Activated B cell treated with CpG ODN at 0.5 μM for 24 hours (primary cell): Measurements from ENCODE around the gene TTPAL. TPM values are rescaled to one million over a fixed set of nuclear protein-coding genes. Genes with fewer than 3 reads are reported as not detected.

Experiments used
- ATAC-seq: fragments of 200-7000 bp; cut with Tn5 transposase; one replicate; pipeline ENCODE4 v1.10.0; 2021; ENCODE audit warnings: low read depth, mild to moderate bottlenecking, moderate library complexity
- CTCF ChIA-PET: fragments of 350-600 bp; sonication (Branson Sonifier 250); formaldehyde crosslinking; loops from one replicate; lab custom pipeline; 2021; ENCODE audit warnings: antibody characterized with exemption; lab: Charles Lee
- POLR2A ChIA-PET: fragments of 350-600 bp; sonication (Branson Sonifier 250); formaldehyde crosslinking; loops from one replicate; lab custom pipeline; 2021; ENCODE audit warnings: antibody characterized with exemption; lab: Charles Lee
- DNase-seq: peaks from one replicate; pipeline ENCODE4 v3.0.0; 2022
- H3K27ac Mint-ChIP-seq: one replicate; pipeline ENCODE4 v1.8.0; 2020; ENCODE audit warnings: mixed read lengths
- H3K27me3 Mint-ChIP-seq: one replicate; pipeline ENCODE4 v1.8.0; 2021; ENCODE audit warnings: mixed read lengths
- H3K36me3 Mint-ChIP-seq: one replicate; pipeline ENCODE4 v1.8.0; 2021; ENCODE audit warnings: low read depth, mixed read lengths
- H3K4me1 Mint-ChIP-seq: one replicate; pipeline ENCODE4 v1.8.0; 2021; ENCODE audit warnings: mixed read lengths
- H3K4me3 Mint-ChIP-seq: one replicate; pipeline ENCODE4 v1.8.0; 2020; ENCODE audit warnings: mild to moderate bottlenecking, mixed read lengths
- H3K9me3 Mint-ChIP-seq: one replicate; pipeline ENCODE4 v1.8.0; 2020; ENCODE audit warnings: mixed read lengths
- CTCF ChIP-seq: fragments of 200-600 bp; IDR thresholded peaks from one replicate; pipeline ENCODE4 v1.8.0; 2022; ENCODE audit warnings: antibody characterized with exemption, mild to moderate bottlenecking
- intact Hi-C: fragments of 100-400 bp; cut with micrococcal nuclease; formaldehyde crosslinking; loops from one replicate; pipeline ENCODE4 v1.15.1; 2024
- total RNA-seq: library from RNA; stranded (reverse); gene quantifications from 2 replicates; pipeline ENCODE4 v1.2.3, GENCODE V29; 2022

The TTPAL gene
- total RNA-seq, 1 donor from 2014 or later, result 27.5 TPM

- peaks cover 4% of the 10 kb centered on the region for H3K27me3 Mint-ChIP-seq
- ChIA-PET POLR2A (no interaction called here), CTCF (no interaction called here)
- H3K36me3 Mint-ChIP-seq, result no peaks in the 10 kb centered on the region
- no peak overlapping the region for H3K27ac Mint-ChIP-seq
- DNase-seq (no peak), ATAC-seq (no peak)
- intact Hi-C loops, result no loop called here
- H3K4me3 Mint-ChIP-seq, result no peak overlapping the region
- no peaks in the 10 kb centered on the region for H3K4me1 Mint-ChIP-seq
- H3K9me3 Mint-ChIP-seq, result no peaks in the 10 kb centered on the region
- TF ChIP-seq CTCF, result no peak
These were observed 44.6 kb upstream of the TTPAL start for GRCh38 chr20:44431118-44431501.

GRCh38 chr20:44431502-44432234 is 44.0 kb upstream of the TTPAL start:
- POLR2A ChIA-PET, result interaction anchor here (0.6 kb wide), 1 partner anchor 98 kb away, joined by 3 read pairs; no protein-coding TSS in a partner anchor
- no peak overlapping the region for H3K4me3 Mint-ChIP-seq
- no peak for TF ChIP-seq CTCF
- H3K9me3 Mint-ChIP-seq, result no peaks in the 10 kb centered on the region
- CTCF ChIA-PET, result no interaction called here
- intact Hi-C loops, result no loop called here
- ATAC-seq (no peak), DNase-seq (no peak)
- peaks cover 4% of the 10 kb centered on the region for H3K27me3 Mint-ChIP-seq
- no peaks in the 10 kb centered on the region for H3K36me3 Mint-ChIP-seq
- H3K4me1 Mint-ChIP-seq, result no peaks in the 10 kb centered on the region
- no peak overlapping the region for H3K27ac Mint-ChIP-seq

DNA sequence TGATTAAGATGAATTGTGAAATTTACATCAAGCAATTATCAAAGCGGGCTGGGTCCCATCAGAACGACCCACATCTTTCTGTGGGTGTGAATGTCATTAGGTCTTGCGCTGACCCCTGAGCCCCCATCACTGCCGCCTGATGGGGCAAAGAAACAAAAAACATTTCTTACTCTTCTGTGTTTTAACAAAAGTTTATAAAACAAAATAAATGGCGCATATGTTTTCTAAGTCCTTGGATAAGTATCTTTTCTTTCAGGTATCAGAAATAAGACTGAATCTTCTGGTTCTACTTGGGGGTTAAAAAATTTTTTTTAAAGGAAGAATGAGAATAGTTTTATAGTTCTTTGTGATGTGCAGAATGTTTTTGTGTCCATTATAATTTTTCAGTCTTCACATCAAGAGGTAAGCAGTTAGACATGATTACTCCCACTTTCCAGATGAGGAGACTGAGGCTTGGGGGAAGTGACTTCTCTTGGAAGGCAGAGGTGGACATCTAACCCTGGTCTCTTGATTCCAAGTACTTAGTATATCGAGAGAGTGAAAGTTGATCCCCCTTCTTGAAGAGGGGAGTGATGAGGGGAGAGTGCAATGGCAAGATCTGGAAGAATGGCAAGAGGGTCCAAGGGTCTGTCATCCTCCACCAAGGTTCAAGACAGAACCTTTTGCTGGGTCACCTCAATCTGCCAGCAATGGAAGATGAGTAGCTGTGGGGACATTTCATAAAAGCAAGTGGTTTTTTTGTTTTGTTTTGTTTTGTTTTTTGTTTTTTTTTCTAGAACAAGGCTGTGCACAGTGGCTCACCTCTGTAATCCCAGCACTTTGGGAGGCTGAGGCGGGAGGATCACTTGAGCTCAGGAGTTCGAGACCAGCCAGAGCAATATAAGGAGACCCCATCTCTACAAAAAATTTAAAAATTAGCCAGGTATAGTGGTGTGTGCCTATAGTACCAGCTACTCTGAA is 42.8 kb upstream of the TTPAL start:
- Mint-ChIP-seq H3K9me3 (no peaks in the 10 kb centered on the region), H3K4me3 (no peak overlapping the region), H3K4me1 (no peaks in the 10 kb centered on the region), H3K27ac (no peak overlapping the region), H3K36me3 (no peaks in the 10 kb centered on the region), H3K27me3 (peaks cover 4% of the 10 kb centered on the region)
- DNase-seq (no peak), ATAC-seq (no peak)
- TF ChIP-seq CTCF, result no peak
- intact Hi-C loops, result no loop called here
- ChIA-PET POLR2A (no interaction called here), CTCF (no interaction called here)

DNA sequence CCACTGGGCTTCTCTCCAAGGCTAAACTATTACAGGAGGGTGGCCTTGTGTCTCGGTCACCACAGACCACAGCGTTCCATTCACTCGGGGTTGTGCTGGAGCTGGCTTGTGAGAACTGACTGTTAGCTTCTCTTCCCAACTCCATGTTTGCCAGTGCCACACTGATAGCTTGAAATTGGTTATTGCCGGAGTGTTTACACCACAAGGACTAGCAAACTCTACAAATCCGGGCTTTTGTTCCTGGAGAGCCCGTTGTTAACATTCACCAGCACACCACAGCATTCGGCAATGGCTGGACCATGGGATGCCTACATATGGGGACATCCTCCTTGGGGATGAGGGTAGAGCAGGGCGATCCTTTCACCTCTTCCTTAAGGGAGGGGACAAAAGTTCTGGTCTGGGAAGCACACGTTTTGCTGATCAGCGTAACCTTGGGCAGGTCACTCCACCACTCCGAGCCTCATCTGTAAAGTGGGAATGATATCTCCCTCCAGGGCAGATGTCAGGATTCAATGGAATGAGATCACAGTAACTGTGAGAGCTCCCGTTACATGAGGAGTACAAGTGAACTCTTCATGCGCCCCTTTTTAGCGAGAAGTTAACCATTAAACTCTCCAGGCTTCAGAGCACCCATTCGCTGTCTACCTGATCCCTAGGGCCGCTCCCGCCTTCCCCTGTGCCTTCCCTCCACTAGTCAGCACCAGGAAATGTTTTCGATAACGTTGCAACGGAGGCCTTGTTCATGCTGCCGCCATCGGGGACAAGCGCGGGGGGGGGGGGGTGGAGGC is 41.7 kb upstream of the TTPAL start:
- intact Hi-C loops, result no loop called here
- no peaks in the 10 kb centered on the region for H3K4me1 Mint-ChIP-seq
- H3K4me3 Mint-ChIP-seq, result no peak overlapping the region
- H3K27ac Mint-ChIP-seq, result no peak overlapping the region
- no peaks in the 10 kb centered on the region for H3K9me3 Mint-ChIP-seq
- H3K36me3 Mint-ChIP-seq, result no peaks in the 10 kb centered on the region
- CTCF ChIA-PET, result no interaction called here
- no peak for TF ChIP-seq CTCF
- no peak for DNase-seq
- peaks cover 4% of the 10 kb centered on the region for H3K27me3 Mint-ChIP-seq
- no peak for ATAC-seq
- POLR2A ChIA-PET, result no interaction called here
